ENCODE measurements around the gene CLHC1. TPM values are rescaled to one million over a fixed set of nuclear protein-coding genes. Genes with fewer than 3 reads are reported as not detected.
"Not testable (repeated sequence)": the region's sequence is repeated elsewhere in the genome, so short reads cannot be mapped to it uniquely, and the experiment has no call there.

CLHC1 gene
- total RNA-seq, 1 donor from 2014 or later: 12.3 TPM

- H3K36me3 ChIP-seq: peaks cover 45% of the 10 kb centered on the region
- ATAC-seq: peak; percentile 43
- peak overlapping the region; percentile 96 for H3K27ac ChIP-seq
- H3K27me3 ChIP-seq: no peaks in the 10 kb centered on the region
- intact Hi-C loops (cut with DNase I): no loop called here
- H3K4me3 ChIP-seq: peak overlapping the region; percentile 80
- no peak for TF ChIP-seq CTCF (IDR thresholded peaks at IDR 0.05)
- DNase-seq: peak; percentile 79
- H3K4me1 ChIP-seq: peaks cover 29% of the 10 kb centered on the region
- H3K9me3 ChIP-seq: no peaks in the 10 kb centered on the region
These were observed 967 bp upstream of the CLHC1 start for GRCh38 chr2:55232863-55233657.

- Histone ChIP-seq H3K27ac (peak overlapping the region; percentile 96), H3K36me3 (peaks cover 30% of the 10 kb centered on the region), H3K27me3 (no peaks in the 10 kb centered on the region), H3K4me1 (peaks cover 30% of the 10 kb centered on the region), H3K9me3 (no peaks in the 10 kb centered on the region), H3K4me3 (peak overlapping the region; percentile 80)
- intact Hi-C loops (cut with DNase I): no loop called here
- DNase-seq (no peak), ATAC-seq (peak; percentile 12)
- no peak for TF ChIP-seq CTCF (IDR thresholded peaks at IDR 0.05)
These were observed 478 bp downstream of the CLHC1 start for GRCh38 chr2:55231546-55232083.

- ATAC-seq: no peak
- no peak for DNase-seq
- peaks cover 20% of the 10 kb centered on the region for H3K36me3 ChIP-seq
- H3K27ac ChIP-seq: no peak overlapping the region
- H3K4me1 ChIP-seq: peaks cover 30% of the 10 kb centered on the region
- intact Hi-C loops (cut with DNase I): no loop called here
- TF ChIP-seq CTCF (IDR thresholded peaks at IDR 0.05): no peak
- H3K9me3 ChIP-seq: no peaks in the 10 kb centered on the region
- H3K27me3 ChIP-seq: no peaks in the 10 kb centered on the region
- H3K4me3 ChIP-seq: no peak overlapping the region
These were observed 1.5 kb downstream of the CLHC1 start for GRCh38 chr2:55230551-55230950.

- intact Hi-C loops (cut with DNase I): no loop called here
- DNase-seq (no peak), ATAC-seq (no peak)
- H3K36me3 ChIP-seq: peaks cover 6% of the 10 kb centered on the region
- no peak overlapping the region for H3K27ac ChIP-seq
- peaks cover 23% of the 10 kb centered on the region for H3K4me1 ChIP-seq
- TF ChIP-seq CTCF (IDR thresholded peaks at IDR 0.05): no peak
- no peaks in the 10 kb centered on the region for H3K27me3 ChIP-seq
- no peak overlapping the region for H3K4me3 ChIP-seq
- H3K9me3 ChIP-seq: no peaks in the 10 kb centered on the region
These were observed 2.9 kb downstream of the CLHC1 start for GRCh38 chr2:55229221-55229620.

GRCh38 chr2:55228226-55228563, 3.9 kb downstream of the CLHC1 start:
- no peak overlapping the region for H3K4me3 ChIP-seq
- intact Hi-C loops (cut with DNase I): no loop called here
- DNase-seq (no peak), ATAC-seq (no peak)
- no peaks in the 10 kb centered on the region for H3K9me3 ChIP-seq
- peak overlapping the region; percentile 63 for H3K27ac ChIP-seq
- no peaks in the 10 kb centered on the region for H3K36me3 ChIP-seq
- no peak for TF ChIP-seq CTCF (IDR thresholded peaks at IDR 0.05)
- no peaks in the 10 kb centered on the region for H3K27me3 ChIP-seq
- peaks cover 15% of the 10 kb centered on the region for H3K4me1 ChIP-seq

- H3K36me3 ChIP-seq; H3K4me3 ChIP-seq; H3K27me3 ChIP-seq; intact Hi-C loops (cut with DNase I); DNase-seq; H3K9me3 ChIP-seq: not testable (repeated sequence)
- Histone ChIP-seq H3K27ac (peak overlapping the region; percentile 63), H3K4me1 (peaks cover 19% of the 10 kb centered on the region)
- ATAC-seq: peak; percentile 21
These were observed 4.5 kb downstream of the CLHC1 start for GRCh38 chr2:55227437-55228225.

Measured in upper lobe of right lung (tissue), 1 donor.